GM19193 (cell line): ENCODE results near the gene INHBA.

ENCODE experiments used
- POLR2A ChIP-seq: IDR thresholded peaks from 4 replicates; pipeline ENCODE4 v1.6.1; 2011; ENCODE audit not compliant: insufficient read depth, insufficient read length; ENCODE audit errors: extremely low read depth

INHBA gene

GRCh38 chr7:41702635-41703371 is at the start of gene INHBA:
Gene INHBA, minus strand, starts transcription at chr7:41703090. Its CDS starts 2,716 bp downstream, at chr7:41700374.
- no peak for TF ChIP-seq POLR2A

GRCh38 chr7:41752615-41753014 is 49.7 kb upstream of the INHBA start:
- no peak for TF ChIP-seq POLR2A

GRCh38 chr7:41750661-41751540 is 48.0 kb upstream of the INHBA start:
- TF ChIP-seq POLR2A = no peak

- no peak for TF ChIP-seq POLR2A
Measured at GRCh38 chr7:41747961-41748360, 45.1 kb upstream of the INHBA start.

GRCh38 chr7:41745451-41745850 is 42.6 kb upstream of the INHBA start:
- TF ChIP-seq POLR2A = no peak

GRCh38 chr7:41744161-41744560 is 41.3 kb upstream of the INHBA start:
- TF ChIP-seq POLR2A = no peak

GRCh38 chr7:41742401-41743020 is 39.6 kb upstream of the INHBA start:
- TF ChIP-seq POLR2A = no peak

- TF ChIP-seq POLR2A = no peak
Measured at GRCh38 chr7:41738806-41739205, 35.9 kb upstream of the INHBA start.

- no peak for TF ChIP-seq POLR2A
Measured at GRCh38 chr7:41738336-41738735, 35.4 kb upstream of the INHBA start.

- no peak for TF ChIP-seq POLR2A
Measured at GRCh38 chr7:41735206-41735605, 32.3 kb upstream of the INHBA start.

GRCh38 chr7:41732843-41733306 is 30.0 kb upstream of the INHBA start:
- TF ChIP-seq POLR2A = no peak

GRCh38 chr7:41732436-41732785 is 29.5 kb upstream of the INHBA start:
- no peak for TF ChIP-seq POLR2A

GRCh38 chr7:41731493-41732435 is 28.9 kb upstream of the INHBA start:
- no peak for TF ChIP-seq POLR2A

- no peak for TF ChIP-seq POLR2A
Measured at GRCh38 chr7:41730668-41731067, 27.8 kb upstream of the INHBA start.
